ENCODE data around the gene GLCE.
"Not testable (repeated sequence)": the region's sequence is repeated elsewhere in the genome, so short reads cannot be mapped to it uniquely, and the experiment has no call there.

The GLCE gene

GRCh38 chr15:69138963-69139362 is 21.5 kb upstream of the GLCE start:
- DNase-seq, result no peak

- no peak for DNase-seq
Observed at GRCh38 chr15:69140306-69140705, 20.1 kb upstream of the GLCE start.

GRCh38 chr15:69141286-69141701 is 19.1 kb upstream of the GLCE start:
- no peak for DNase-seq

- no peak for DNase-seq
Observed at GRCh38 chr15:69141833-69142232, 18.6 kb upstream of the GLCE start.

- no peak for DNase-seq
Observed at GRCh38 chr15:69143756-69144436, 16.5 kb upstream of the GLCE start.

GRCh38 chr15:69144530-69144929 is 15.9 kb upstream of the GLCE start:
- DNase-seq, result no peak

GRCh38 chr15:69145149-69145693 is 15.2 kb upstream of the GLCE start:
- DNase-seq, result no peak

- no peak for DNase-seq
Observed at GRCh38 chr15:69145694-69146492, 14.5 kb upstream of the GLCE start.

GRCh38 chr15:69146724-69147435 is 13.6 kb upstream of the GLCE start:
- DNase-seq, result no peak

- no peak for DNase-seq
Observed at GRCh38 chr15:69148465-69148864, 12.0 kb upstream of the GLCE start.

- DNase-seq, result no peak
Observed at GRCh38 chr15:69149163-69149562, 11.3 kb upstream of the GLCE start.

GRCh38 chr15:69149803-69150202 is 10.6 kb upstream of the GLCE start:
- no peak for DNase-seq

GRCh38 chr15:69150336-69150735 is 10.1 kb upstream of the GLCE start:
- DNase-seq, result no peak

GRCh38 chr15:69150841-69151240 is 9.6 kb upstream of the GLCE start:
- DNase-seq, result no peak

- no peak for DNase-seq
Observed at GRCh38 chr15:69153046-69153445, 7.4 kb upstream of the GLCE start.

GRCh38 chr15:69153587-69153986 is 6.8 kb upstream of the GLCE start:
- not testable (repeated sequence) for DNase-seq

- DNase-seq, result no peak
Observed at GRCh38 chr15:69154078-69154477, 6.4 kb upstream of the GLCE start.

GRCh38 chr15:69154684-69155083 is 5.8 kb upstream of the GLCE start:
- no peak for DNase-seq

GRCh38 chr15:69156736-69157381 is 3.6 kb upstream of the GLCE start:
- no peak for DNase-seq

- no peak for DNase-seq
Observed at GRCh38 chr15:69158201-69158842, 2.1 kb upstream of the GLCE start.

GRCh38 chr15:69158843-69159240 is 1.6 kb upstream of the GLCE start:
- DNase-seq, result no peak

GRCh38 chr15:69159805-69160140 is 662 bp upstream of the GLCE start:
- DNase-seq, result no peak
